Effector CD4-positive, alpha-beta T cell (primary cell): ENCODE results near the gene MYH9.
A peak's percentile ranks its signal among the peaks of the same experiment; 100 is the strongest.

Experiments
- DNase-seq: peaks from one replicate; pipeline ENCODE4 v3.0.0-alpha.2; 2020

The MYH9 gene

GRCh38 chr22:36385491-36386350 lies 2.0 kb downstream of the MYH9 start:
- DNase-seq = peak; percentile 72

GRCh38 chr22:36384766-36385481 lies 2.8 kb downstream of the MYH9 start:
- peak; percentile 48 for DNase-seq

GRCh38 chr22:36383110-36383581 lies 4.6 kb downstream of the MYH9 start:
- DNase-seq = peak; percentile 56

GRCh38 chr22:36381513-36382128 lies 6.1 kb downstream of the MYH9 start:
- DNase-seq = no peak

GRCh38 chr22:36379593-36380361 lies 8.0 kb downstream of the MYH9 start:
- DNase-seq = peak; percentile 42

- no peak for DNase-seq
Observed at GRCh38 chr22:36378869-36379217, 8.9 kb downstream of the MYH9 start.

GRCh38 chr22:36378080-36378868 lies 9.5 kb downstream of the MYH9 start:
- DNase-seq = no peak

GRCh38 chr22:36377022-36377631 lies 10.6 kb downstream of the MYH9 start:
- peak; percentile 49 for DNase-seq

- no peak for DNase-seq
Observed at GRCh38 chr22:36376265-36376664, 11.5 kb downstream of the MYH9 start.

- DNase-seq = no peak
Observed at GRCh38 chr22:36375071-36375980, 12.4 kb downstream of the MYH9 start.

- peak; percentile 54 for DNase-seq
Observed at GRCh38 chr22:36374603-36375024, 13.2 kb downstream of the MYH9 start.

GRCh38 chr22:36373258-36373579 lies 14.5 kb downstream of the MYH9 start:
- no peak for DNase-seq

- no peak for DNase-seq
Observed at GRCh38 chr22:36371920-36372319, 15.8 kb downstream of the MYH9 start.

- DNase-seq = no peak
Observed at GRCh38 chr22:36369922-36370791, 17.6 kb downstream of the MYH9 start.

GRCh38 chr22:36369004-36369921 lies 18.5 kb downstream of the MYH9 start:
- DNase-seq = no peak

GRCh38 chr22:36368359-36368983 lies 19.3 kb downstream of the MYH9 start:
- no peak for DNase-seq

- DNase-seq = no peak
Observed at GRCh38 chr22:36367479-36367878, 20.3 kb downstream of the MYH9 start.

GRCh38 chr22:36367066-36367465 lies 20.7 kb downstream of the MYH9 start:
- no peak for DNase-seq
